ENCODE results near the gene TRIO.

TRIO gene

GRCh38 chr5:14102666-14103065 lies 40.5 kb upstream of the TRIO start:
- Histone ChIP-seq H3K4me1 (no peaks in the 10 kb centered on the region), H3K4me2 (ENCODE audit: low read length) (no peak overlapping the region), H3K9me3 (ENCODE audit: control insufficient read depth, low read length) (no peaks in the 10 kb centered on the region), H3K9ac (no peak overlapping the region), H3K27me3 (ENCODE audit: control insufficient read depth, insufficient read depth, low read length) (no peaks in the 10 kb centered on the region), H3K79me2 (no peaks in the 10 kb centered on the region), H3K4me3 (ENCODE audit: low read depth, low read length) (no peak overlapping the region), H2AFZ (no peak overlapping the region), H3K36me3 (ENCODE audit: control insufficient read depth, insufficient read depth, low read length) (no peaks in the 10 kb centered on the region), H3K27ac (no peak overlapping the region)
- no peak for TF ChIP-seq CTCF (IDR thresholded peaks at IDR 0.05)

GRCh38 chr5:14105718-14106410 lies 37.3 kb upstream of the TRIO start:
- TF ChIP-seq CTCF (IDR thresholded peaks at IDR 0.05): no peak
- Histone ChIP-seq H3K9ac (no peak overlapping the region), H3K36me3 (ENCODE audit: control insufficient read depth, insufficient read depth, low read length) (no peaks in the 10 kb centered on the region), H3K4me3 (ENCODE audit: low read depth, low read length) (no peak overlapping the region), H3K27me3 (ENCODE audit: control insufficient read depth, insufficient read depth, low read length) (no peaks in the 10 kb centered on the region), H3K27ac (no peak overlapping the region), H3K9me3 (ENCODE audit: control insufficient read depth, low read length) (no peaks in the 10 kb centered on the region), H2AFZ (no peak overlapping the region), H3K4me2 (ENCODE audit: low read length) (no peak overlapping the region), H3K4me1 (no peaks in the 10 kb centered on the region), H3K79me2 (no peaks in the 10 kb centered on the region)

GRCh38 chr5:14107536-14107935 lies 35.6 kb upstream of the TRIO start:
- no peak overlapping the region for H3K4me2 ChIP-seq (ENCODE audit: low read length)
- H3K27ac ChIP-seq: no peak overlapping the region
- no peak overlapping the region for H3K4me3 ChIP-seq (ENCODE audit: low read depth, low read length)

GRCh38 chr5:14108170-14108996 lies 34.8 kb upstream of the TRIO start:
- H2AFZ ChIP-seq: peak overlapping the region; percentile 19
- H3K4me3 ChIP-seq (ENCODE audit: low read depth, low read length): no peak overlapping the region
- H3K9me3 ChIP-seq (ENCODE audit: control insufficient read depth, low read length): no peaks in the 10 kb centered on the region
- TF ChIP-seq CTCF (IDR thresholded peaks at IDR 0.05): peak; percentile 77
- no peaks in the 10 kb centered on the region for H3K36me3 ChIP-seq (ENCODE audit: control insufficient read depth, insufficient read depth, low read length)
- H3K4me1 ChIP-seq: no peaks in the 10 kb centered on the region
- H3K27me3 ChIP-seq (ENCODE audit: control insufficient read depth, insufficient read depth, low read length): no peaks in the 10 kb centered on the region
- H3K27ac ChIP-seq: no peak overlapping the region
- no peaks in the 10 kb centered on the region for H3K79me2 ChIP-seq
- H3K4me2 ChIP-seq (ENCODE audit: low read length): no peak overlapping the region
- no peak overlapping the region for H3K9ac ChIP-seq

More at GRCh38 chr5:14107536-14107935, 35.6 kb upstream of the TRIO start:
- H3K79me2 ChIP-seq: no peaks in the 10 kb centered on the region
- H3K9ac ChIP-seq: no peak overlapping the region
- TF ChIP-seq CTCF (IDR thresholded peaks at IDR 0.05): no peak
- no peaks in the 10 kb centered on the region for H3K9me3 ChIP-seq (ENCODE audit: control insufficient read depth, low read length)
- H2AFZ ChIP-seq: no peak overlapping the region
- H3K4me1 ChIP-seq: no peaks in the 10 kb centered on the region
- no peaks in the 10 kb centered on the region for H3K36me3 ChIP-seq (ENCODE audit: control insufficient read depth, insufficient read depth, low read length)
- H3K27me3 ChIP-seq (ENCODE audit: control insufficient read depth, insufficient read depth, low read length): no peaks in the 10 kb centered on the region
